Measurements from ENCODE around the gene RIMKLA.

- TF ChIP-seq POLR2AphosphoS5 (IDR thresholded peaks at IDR 0.05; ENCODE audit: borderline replicate concordance, low read depth, low read length) (no peak), EZH2 (IDR thresholded peaks at IDR 0.05) (no peak)
These were observed 30.5 kb upstream of the RIMKLA start for GRCh38 chr1:42350086-42350485.
